BE2C (cell line): ENCODE data around the gene MLLT10.
"Not testable (repeated sequence)": the region's sequence is repeated elsewhere in the genome, so short reads cannot be mapped to it uniquely, and the experiment has no call there.

Experiments
- DNase-seq: peaks from one replicate; pipeline ENCODE4 v3.0.0-alpha.2; 2020
- H3K27me3 ChIP-seq: fragments of 250-450 bp; sonication (Bioruptor Pico); 2 replicates; pipeline ENCODE4 v1.5.1; 2020; ENCODE audit warnings: mild to moderate bottlenecking
- H3K36me3 ChIP-seq: fragments of 250-450 bp; sonication (Bioruptor Pico); 2 replicates; pipeline ENCODE4 v1.5.1; 2020; ENCODE audit warnings: mild to moderate bottlenecking
- H3K4me1 ChIP-seq: fragments of 250-450 bp; sonication (Bioruptor Pico); 2 replicates; pipeline ENCODE4 v1.5.1; 2020
- H3K4me3 ChIP-seq: 2 replicates; pipeline ENCODE4 v1.5.1; 2011; ENCODE audit warnings: low read depth, low read length
- H3K9me3 ChIP-seq: fragments of 250-450 bp; sonication (Bioruptor Pico); 2 replicates; pipeline ENCODE4 v1.5.1; 2020
- TF ChIP-seq, protein P1 (sequence below): IDR thresholded peaks from 2 replicates; pipeline ENCODE4 v1.5.1; 2012; ENCODE audit warnings: mild to moderate bottlenecking, low read depth, low read length

The MLLT10 gene

DNA sequence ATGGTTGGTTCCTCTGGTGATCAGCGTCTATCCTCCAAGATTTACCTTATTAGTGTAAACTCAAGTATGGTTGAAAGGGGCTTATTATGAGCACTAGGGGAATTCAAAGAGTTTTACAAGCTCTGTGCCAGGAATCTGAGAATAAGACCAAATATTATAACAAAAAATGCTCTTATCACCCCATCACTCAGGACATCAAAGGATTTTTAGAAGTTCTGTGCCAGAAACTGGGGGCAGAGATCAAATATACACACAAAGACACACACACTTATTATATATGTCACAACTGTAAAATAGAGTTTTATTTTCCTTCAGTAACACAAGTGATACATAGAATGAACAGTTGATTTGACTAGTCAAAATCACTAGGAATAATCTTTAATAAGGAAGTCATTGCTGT is 89.3 kb downstream of the MLLT10 start:
- Histone ChIP-seq H3K36me3 (no peaks in the 10 kb centered on the region), H3K4me3 (no peak overlapping the region), H3K4me1 (no peaks in the 10 kb centered on the region), H3K9me3 (no peaks in the 10 kb centered on the region), H3K27me3 (no peaks in the 10 kb centered on the region)
- TF ChIP-seq, protein P1, sequence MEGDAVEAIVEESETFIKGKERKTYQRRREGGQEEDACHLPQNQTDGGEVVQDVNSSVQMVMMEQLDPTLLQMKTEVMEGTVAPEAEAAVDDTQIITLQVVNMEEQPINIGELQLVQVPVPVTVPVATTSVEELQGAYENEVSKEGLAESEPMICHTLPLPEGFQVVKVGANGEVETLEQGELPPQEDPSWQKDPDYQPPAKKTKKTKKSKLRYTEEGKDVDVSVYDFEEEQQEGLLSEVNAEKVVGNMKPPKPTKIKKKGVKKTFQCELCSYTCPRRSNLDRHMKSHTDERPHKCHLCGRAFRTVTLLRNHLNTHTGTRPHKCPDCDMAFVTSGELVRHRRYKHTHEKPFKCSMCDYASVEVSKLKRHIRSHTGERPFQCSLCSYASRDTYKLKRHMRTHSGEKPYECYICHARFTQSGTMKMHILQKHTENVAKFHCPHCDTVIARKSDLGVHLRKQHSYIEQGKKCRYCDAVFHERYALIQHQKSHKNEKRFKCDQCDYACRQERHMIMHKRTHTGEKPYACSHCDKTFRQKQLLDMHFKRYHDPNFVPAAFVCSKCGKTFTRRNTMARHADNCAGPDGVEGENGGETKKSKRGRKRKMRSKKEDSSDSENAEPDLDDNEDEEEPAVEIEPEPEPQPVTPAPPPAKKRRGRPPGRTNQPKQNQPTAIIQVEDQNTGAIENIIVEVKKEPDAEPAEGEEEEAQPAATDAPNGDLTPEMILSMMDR: no peak
- DNase-seq: no peak

DNA sequence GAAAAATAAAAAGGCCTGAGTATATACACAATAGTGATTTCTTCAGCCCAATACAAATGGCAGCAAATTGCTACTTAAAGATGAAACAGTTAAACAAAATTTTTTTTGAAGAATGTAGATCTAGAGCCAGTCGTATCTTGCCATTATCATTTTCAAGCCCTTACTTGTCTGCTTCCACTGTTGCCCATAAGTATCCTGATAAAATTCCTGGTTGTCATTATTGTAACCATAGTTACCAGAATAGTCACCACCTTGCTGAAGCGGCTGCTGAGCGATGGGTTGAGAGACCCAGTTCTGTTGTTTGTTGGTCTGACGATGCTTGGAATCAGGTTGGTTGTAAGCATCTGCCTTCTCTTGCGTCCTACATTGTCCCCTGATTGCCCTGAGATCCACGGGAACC is 90.4 kb downstream of the MLLT10 start:
- not testable (repeated sequence) for H3K27me3 ChIP-seq

DNA sequence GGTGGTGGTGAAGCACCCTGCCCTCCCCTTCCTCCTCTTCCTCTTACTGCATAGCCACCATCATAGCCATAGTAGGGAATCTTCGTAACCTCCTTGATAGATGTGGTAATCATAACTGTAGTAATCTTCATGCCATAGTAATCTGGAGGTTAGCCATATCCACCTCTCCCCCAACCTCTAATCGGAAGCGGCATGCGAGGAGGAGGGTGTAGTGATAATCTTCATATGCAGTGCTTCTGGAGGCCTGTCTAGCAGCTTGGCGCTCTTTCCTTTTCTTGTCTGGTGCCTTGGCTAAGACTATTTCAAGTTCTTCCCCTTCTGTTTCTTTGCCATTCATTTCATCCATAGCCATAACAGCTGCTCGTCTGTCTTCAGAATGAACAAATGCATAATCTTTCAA is 90.9 kb downstream of the MLLT10 start:
- Histone ChIP-seq H3K27me3 (no peaks in the 10 kb centered on the region), H3K4me3 (no peak overlapping the region), H3K9me3 (no peaks in the 10 kb centered on the region), H3K4me1 (no peaks in the 10 kb centered on the region), H3K36me3 (no peaks in the 10 kb centered on the region)
- TF ChIP-seq, protein P1: no peak
- no peak for DNase-seq

More for the DNA sequence above, 90.4 kb downstream of the MLLT10 start:
- H3K4me3 ChIP-seq, DNase-seq, H3K4me1 ChIP-seq, H3K36me3 ChIP-seq, H3K9me3 ChIP-seq: not testable (repeated sequence)

DNA sequence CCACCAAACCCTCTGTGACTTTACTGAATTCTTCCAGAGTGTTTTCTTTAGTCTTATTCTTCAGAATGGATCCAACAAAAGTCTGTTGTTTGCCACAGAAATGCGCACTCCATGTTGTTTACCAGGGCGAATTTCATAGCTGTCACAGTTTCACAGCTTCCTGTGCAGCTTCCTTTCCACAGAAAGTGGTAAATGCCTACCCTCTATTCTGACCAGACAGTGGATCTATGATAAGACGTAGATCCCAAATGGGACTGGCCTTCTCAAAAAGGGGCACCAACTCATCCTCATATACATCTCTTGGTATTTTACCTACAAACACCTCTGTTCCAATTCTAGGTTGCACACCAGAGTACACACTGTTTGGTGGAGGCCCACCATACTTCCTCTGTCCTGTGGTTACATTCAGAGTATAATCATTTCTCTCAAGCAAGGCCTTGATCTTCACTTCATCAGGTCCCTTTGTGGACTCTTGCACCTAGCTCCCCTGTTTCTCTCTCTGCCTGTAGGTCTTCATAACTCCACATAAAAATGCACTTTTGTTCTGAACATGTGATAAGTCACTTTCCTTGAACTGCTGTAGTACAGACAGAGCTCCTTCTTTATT is 91.7 kb downstream of the MLLT10 start:
- H3K36me3 ChIP-seq: no peaks in the 10 kb centered on the region
- TF ChIP-seq, protein P1: no peak
- no peaks in the 10 kb centered on the region for H3K9me3 ChIP-seq
- no peak overlapping the region for H3K4me3 ChIP-seq
- no peak for DNase-seq
- no peaks in the 10 kb centered on the region for H3K27me3 ChIP-seq
- H3K4me1 ChIP-seq: no peaks in the 10 kb centered on the region

DNA sequence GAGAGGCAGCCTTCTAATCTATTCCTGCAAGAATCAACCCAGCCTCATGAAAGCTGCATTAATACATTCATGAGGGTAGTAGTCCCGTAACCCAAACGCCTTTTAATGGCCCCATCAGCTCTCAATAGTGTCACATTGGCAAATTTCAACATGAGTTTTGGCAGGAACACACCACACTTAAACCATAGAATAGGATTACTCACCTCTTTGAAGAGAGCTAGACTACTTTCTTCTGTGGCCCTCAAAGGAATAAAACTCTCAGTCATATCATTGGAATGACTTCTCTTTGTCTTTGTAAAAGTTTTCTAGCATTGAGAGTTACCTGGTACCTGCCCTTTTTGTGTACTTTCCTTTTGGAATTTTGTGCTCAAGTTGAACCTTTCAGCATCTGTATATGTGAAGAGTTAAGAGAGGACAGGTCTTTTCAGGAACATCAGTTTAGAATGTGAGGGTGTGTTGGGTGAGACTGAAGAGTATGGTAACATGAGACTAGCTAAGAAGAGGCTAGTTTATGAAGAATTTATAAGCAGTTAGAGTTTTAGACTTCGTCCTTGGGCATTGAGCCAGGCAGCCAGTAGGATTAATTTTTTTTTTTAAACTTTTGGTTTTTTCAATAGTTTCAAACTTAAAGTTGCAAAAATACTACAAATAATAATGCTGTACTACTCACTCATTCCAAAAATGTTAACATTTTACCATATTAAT is 92.6 kb downstream of the MLLT10 start:
- no peaks in the 10 kb centered on the region for H3K27me3 ChIP-seq
- TF ChIP-seq, protein P1: no peak
- H3K4me1 ChIP-seq: no peaks in the 10 kb centered on the region
- no peaks in the 10 kb centered on the region for H3K36me3 ChIP-seq
- no peak for DNase-seq
- H3K9me3 ChIP-seq: no peaks in the 10 kb centered on the region
- no peak overlapping the region for H3K4me3 ChIP-seq

DNA sequence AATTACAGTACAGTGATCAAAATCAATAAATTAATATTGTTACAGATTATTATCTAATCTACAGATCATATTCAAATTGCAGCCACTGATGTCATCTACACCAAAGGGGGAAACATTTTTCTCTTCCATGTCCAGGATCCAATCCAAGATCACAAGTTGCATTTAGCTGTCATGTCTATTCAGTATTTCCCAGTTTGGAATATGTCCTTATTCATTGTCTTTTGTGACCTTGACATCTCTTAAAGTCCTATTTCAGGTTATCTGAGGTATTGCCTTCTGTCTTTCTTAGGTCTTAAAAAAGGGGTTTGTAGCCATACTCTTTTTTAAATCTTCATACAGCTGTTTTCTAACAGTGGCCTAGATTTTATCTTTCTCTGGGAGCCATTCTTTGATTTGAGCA is 93.3 kb downstream of the MLLT10 start:
- Histone ChIP-seq H3K4me3 (no peak overlapping the region), H3K4me1 (no peaks in the 10 kb centered on the region), H3K9me3 (no peaks in the 10 kb centered on the region), H3K36me3 (no peaks in the 10 kb centered on the region), H3K27me3 (no peaks in the 10 kb centered on the region)
- no peak for DNase-seq
- TF ChIP-seq, protein P1: no peak
